22Rv1 (cell line): Measurements from ENCODE around the gene APBB2.

ENCODE experiments used
- CTCF ChIP-seq: fragments of 450-650 bp; IDR thresholded peaks from 2 replicates; pipeline ENCODE4 v1.5.1; 2017; ENCODE audit warnings: mild to moderate bottlenecking
- ZFX ChIP-seq: fragments of 450-650 bp; IDR thresholded peaks from 2 replicates; pipeline ENCODE4 v1.6.1; 2017; ENCODE audit warnings: antibody characterized with exemption, borderline replicate concordance

- TF ChIP-seq CTCF (no peak), ZFX (no peak)
These were observed 73.9 kb downstream of the APBB2 start for GRCh38 chr4:41140410-41140809.
